Stimulated activated CD8-positive, alpha-beta memory T cell treated with anti-CD3 and anti-CD28 coated beads, Interleukin-7, amount 100 ng/mL, for 48 hours (primary cell): Measurements from ENCODE around the gene SLC30A1.
"Not testable (repeated sequence)": the region's sequence is repeated elsewhere in the genome, so short reads cannot be mapped to it uniquely, and the experiment has no call there.

Experiments
- DNase-seq, 2 donors: peaks; one replicate each; pipeline ENCODE4 v3.0.0-alpha.2; 2020; ENCODE audit warnings: low read depth in 1 of 2; ENCODE audit errors: extremely low read depth in 1 of 2

Gene SLC30A1

GRCh38 chr1:211578640-211579439, at the start of gene SLC30A1:
TSS of gene SLC30A1 (minus strand) at chr1:211579161. CDS start at chr1:211578612, 549 bp downstream.
- peak; percentile 99 to 100 for DNase-seq

- no peak for DNase-seq
These were observed 49.5 kb upstream of the SLC30A1 start for GRCh38 chr1:211628417-211628816.

- DNase-seq: no peak
These were observed 48.3 kb upstream of the SLC30A1 start for GRCh38 chr1:211627259-211627658.

- DNase-seq: not testable (repeated sequence)
These were observed 46.9 kb upstream of the SLC30A1 start for GRCh38 chr1:211625866-211626265.

GRCh38 chr1:211625040-211625439, 46.1 kb upstream of the SLC30A1 start:
- no peak for DNase-seq

- DNase-seq: no peak
These were observed 44.6 kb upstream of the SLC30A1 start for GRCh38 chr1:211623515-211623914.

- no peak for DNase-seq
These were observed 42.7 kb upstream of the SLC30A1 start for GRCh38 chr1:211621447-211622198.

GRCh38 chr1:211620097-211620496, 41.1 kb upstream of the SLC30A1 start:
- DNase-seq: no peak

- no peak for DNase-seq
These were observed 40.4 kb upstream of the SLC30A1 start for GRCh38 chr1:211619033-211619996.

GRCh38 chr1:211616965-211617297, 38.0 kb upstream of the SLC30A1 start:
- DNase-seq: no peak

GRCh38 chr1:211616231-211616964, 37.4 kb upstream of the SLC30A1 start:
- DNase-seq: no peak

GRCh38 chr1:211614615-211615014, 35.7 kb upstream of the SLC30A1 start:
- DNase-seq: no peak

- DNase-seq: no peak
These were observed 35.0 kb upstream of the SLC30A1 start for GRCh38 chr1:211613951-211614350.

GRCh38 chr1:211613108-211613947, 34.4 kb upstream of the SLC30A1 start:
- DNase-seq: no peak

GRCh38 chr1:211612786-211613107, 33.8 kb upstream of the SLC30A1 start:
- DNase-seq: no peak

- DNase-seq: no peak
These were observed 32.9 kb upstream of the SLC30A1 start for GRCh38 chr1:211611818-211612217.

- DNase-seq: no peak
These were observed 32.0 kb upstream of the SLC30A1 start for GRCh38 chr1:211610779-211611556.

- DNase-seq: no peak
These were observed 30.4 kb upstream of the SLC30A1 start for GRCh38 chr1:211609120-211610024.
